LNCAP (cell line): ENCODE results near the gene SYNGAP1.

ENCODE experiments used
- TF ChIP-seq, protein P1 (sequence below): fragments of 450-650 bp; IDR thresholded peaks from 2 replicates; pipeline ENCODE4 v1.5.1; 2017; ENCODE audit warnings: mild to moderate bottlenecking

The SYNGAP1 gene

GRCh38 chr6:33467091-33467490, 47.2 kb downstream of the SYNGAP1 start:
- TF ChIP-seq, protein P1, sequence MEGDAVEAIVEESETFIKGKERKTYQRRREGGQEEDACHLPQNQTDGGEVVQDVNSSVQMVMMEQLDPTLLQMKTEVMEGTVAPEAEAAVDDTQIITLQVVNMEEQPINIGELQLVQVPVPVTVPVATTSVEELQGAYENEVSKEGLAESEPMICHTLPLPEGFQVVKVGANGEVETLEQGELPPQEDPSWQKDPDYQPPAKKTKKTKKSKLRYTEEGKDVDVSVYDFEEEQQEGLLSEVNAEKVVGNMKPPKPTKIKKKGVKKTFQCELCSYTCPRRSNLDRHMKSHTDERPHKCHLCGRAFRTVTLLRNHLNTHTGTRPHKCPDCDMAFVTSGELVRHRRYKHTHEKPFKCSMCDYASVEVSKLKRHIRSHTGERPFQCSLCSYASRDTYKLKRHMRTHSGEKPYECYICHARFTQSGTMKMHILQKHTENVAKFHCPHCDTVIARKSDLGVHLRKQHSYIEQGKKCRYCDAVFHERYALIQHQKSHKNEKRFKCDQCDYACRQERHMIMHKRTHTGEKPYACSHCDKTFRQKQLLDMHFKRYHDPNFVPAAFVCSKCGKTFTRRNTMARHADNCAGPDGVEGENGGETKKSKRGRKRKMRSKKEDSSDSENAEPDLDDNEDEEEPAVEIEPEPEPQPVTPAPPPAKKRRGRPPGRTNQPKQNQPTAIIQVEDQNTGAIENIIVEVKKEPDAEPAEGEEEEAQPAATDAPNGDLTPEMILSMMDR = no peak

DNA sequence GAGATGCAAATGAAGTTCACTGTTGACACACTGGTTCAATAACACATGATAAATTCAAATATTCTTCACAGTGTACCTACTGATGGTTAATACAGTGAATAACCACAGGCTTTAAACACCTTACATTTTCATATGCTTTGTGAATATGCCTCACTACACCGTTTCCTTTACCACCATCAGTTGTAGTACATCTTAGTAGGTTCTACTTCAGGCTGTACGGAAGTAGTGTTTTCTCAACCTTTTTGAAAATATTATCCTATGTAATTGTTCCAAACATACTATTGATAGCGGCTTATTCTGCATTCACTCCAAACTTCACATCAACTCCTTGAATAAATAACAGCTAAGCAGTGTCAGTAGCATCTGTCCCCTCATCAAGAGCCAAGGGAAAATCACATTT, 49.8 kb downstream of the SYNGAP1 start:
- TF ChIP-seq, protein P1 = no peak

DNA sequence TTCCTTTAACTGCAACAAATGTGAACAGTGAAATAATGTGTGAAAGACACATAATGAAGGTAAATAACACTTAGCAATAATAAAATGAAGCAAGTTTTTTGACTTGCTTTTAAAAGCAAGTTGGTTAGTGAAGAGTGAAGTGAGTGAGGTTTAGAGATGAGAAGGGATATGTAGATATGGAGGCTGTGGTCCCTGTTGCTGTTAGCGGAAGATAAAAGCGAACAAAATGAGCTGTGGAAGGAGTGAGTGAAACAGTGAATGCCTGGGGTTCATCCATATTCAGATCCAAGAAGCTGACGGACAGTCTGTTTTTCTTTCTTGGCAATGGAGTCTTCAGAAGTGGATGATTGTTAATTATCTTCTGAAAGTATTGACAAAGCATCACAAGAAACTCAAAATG, 58.0 kb downstream of the SYNGAP1 start:
- TF ChIP-seq, protein P1 = no peak

DNA sequence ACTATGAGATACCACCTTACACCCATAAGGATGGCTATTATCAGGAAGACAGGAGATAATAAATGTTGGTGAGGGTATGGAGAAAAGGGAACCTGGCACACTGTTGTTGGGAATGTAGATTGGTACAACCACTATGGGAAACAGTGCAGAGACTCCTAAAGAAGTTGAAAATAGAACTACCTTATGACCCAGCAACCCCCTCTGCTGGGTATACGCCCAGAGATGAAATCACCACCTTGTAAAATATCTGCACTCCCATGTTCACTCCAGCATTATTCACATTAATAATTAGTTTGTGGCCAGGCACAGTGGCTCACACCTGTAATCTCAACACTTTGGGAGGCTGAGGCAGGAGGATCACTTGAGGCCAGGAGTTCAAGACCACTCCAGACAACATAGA, 61.3 kb downstream of the SYNGAP1 start:
- TF ChIP-seq, protein P1 = no peak

DNA sequence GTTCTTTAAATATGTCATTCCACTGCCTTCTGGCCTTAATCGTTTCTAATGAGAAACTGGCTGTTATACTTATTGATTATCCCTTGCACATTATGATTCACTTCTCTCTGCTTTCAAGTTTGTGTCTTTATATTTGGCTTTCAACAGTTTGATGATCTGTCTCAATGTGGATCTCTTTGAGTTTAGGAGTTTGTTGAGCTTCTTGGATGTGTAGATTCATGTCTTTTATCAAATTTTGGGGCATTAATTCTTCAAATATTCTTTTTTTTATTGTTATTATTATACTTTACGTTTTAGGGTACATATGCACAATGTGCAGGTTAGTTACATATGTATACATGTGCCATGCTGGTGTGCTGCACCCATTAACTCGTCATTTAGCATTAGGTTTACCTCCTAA, 63.8 kb downstream of the SYNGAP1 start:
- TF ChIP-seq, protein P1 = no peak

GRCh38 chr6:33488339-33488738, 68.5 kb downstream of the SYNGAP1 start:
- TF ChIP-seq, protein P1 = no peak

DNA sequence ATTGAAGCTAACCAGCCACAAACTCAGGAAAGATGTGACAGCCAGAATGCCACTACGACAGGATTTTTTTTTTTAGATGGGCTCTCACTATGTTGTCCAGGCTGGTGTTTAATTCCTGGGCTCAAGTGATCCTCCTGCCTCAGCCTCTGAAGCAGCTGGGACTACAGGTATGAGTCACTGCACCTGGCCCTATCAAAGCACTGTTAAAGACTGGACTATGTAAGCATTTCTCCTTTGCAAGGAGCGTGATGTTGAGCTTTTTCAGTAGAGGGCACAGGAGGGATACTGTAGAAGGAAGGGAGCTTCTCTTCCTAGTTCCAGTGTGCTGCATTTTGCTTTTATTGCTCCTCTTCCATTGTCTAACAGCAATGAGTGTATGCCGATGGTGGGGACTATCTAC, 70.3 kb downstream of the SYNGAP1 start:
- TF ChIP-seq, protein P1 = no peak

DNA sequence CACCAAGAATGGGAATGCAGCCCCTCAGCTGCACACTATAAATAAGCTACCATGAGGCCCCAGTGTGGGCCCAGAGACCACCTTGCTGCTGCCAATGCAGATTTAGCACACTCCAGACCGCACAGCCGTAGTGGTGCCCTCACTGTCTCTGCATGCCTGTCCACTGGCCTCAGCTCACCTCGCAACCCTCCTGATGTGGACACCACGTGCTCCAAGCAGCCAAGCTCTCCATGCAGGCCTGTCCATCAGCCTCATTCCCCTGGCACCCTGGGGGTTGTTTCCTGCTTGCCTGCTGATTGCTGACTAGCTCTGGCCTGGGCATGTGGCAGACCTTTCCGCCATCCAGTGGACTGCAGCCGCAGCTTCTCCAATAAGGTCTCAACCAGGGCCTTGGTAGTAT, 70.8 kb downstream of the SYNGAP1 start:
- TF ChIP-seq, protein P1 = no peak
